Hematopoietic multipotent progenitor cell treated with erythropoietin and hydrocortisone succinate and interleukin-3 and kit ligand, for 15 days (in vitro differentiated cells): Measurements from ENCODE around the gene OR6C74.

Experiments used
- DNase-seq: peaks from one replicate; pipeline ENCODE4 v3.0.0-alpha.2; 2015; ENCODE audit warnings: low spot score

Gene OR6C74

DNA sequence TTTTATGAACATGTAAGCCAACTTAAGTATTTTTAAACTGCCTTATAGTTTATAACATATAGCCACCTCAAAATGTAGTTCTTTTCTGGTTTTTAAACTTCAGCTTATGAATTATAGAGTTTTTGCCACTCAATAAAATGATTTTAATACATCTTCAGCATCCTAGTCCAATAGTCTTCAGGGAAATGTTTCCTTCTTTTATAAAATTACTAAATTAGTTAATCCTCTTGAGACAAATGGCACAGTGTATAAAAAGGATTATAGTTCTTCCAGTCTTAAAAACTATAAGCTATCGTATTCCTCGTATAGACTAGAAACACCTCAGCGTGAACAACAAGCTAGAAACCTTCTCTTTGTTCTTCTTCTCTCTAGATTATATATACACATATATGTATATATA lies at the start of gene OR6C74:
Gene OR6C74, plus strand, starts transcription at position 301 of the 400 bp plus-strand sequence. CDS start 2,679 bp downstream, outside the sequence.
- DNase-seq = no peak

DNA sequence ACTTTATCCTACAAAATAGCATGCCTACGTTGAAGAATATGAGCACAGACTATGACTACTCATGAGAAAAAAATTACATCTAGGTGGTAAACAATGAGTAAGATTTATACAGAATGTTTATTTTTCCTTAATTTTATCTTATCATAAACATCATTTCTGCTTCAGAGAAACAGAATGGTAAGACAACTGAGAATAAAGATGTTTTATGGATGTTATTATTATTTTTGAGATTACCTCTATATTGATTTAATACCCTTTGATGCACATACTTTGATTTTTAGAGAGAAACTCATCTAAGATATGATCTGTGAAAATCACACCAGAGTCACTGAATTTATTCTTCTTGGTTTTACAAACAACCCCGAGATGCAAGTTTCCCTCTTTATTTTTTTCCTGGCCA lies 23.7 kb upstream of the OR6C74 start, which contains the start of gene OR10A7:
Gene OR10A7, plus strand, starts transcription at position 301 of the 400 bp plus-strand sequence. Its CDS starts 0 bp downstream, at position 301.
- DNase-seq = no peak

DNA sequence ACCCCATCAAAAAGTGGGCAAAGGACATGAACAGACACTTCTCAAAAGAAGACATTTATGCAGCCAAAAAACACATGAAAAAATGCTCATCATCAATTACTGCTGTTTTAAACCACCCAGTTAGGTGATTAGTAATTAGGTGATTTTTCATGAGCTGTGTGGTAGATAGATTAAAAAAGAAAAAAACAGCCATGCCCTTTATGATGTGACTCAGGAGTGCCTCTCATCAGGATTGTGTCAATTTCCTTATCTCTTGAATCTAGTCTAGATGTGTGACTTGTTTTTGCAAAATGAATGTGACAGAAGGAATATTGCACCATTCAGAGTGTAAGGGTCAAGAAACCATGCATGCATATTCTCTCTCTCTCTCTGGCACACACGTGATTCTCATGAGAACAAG lies 17.9 kb upstream of the OR6C74 start:
- no peak for DNase-seq

DNA sequence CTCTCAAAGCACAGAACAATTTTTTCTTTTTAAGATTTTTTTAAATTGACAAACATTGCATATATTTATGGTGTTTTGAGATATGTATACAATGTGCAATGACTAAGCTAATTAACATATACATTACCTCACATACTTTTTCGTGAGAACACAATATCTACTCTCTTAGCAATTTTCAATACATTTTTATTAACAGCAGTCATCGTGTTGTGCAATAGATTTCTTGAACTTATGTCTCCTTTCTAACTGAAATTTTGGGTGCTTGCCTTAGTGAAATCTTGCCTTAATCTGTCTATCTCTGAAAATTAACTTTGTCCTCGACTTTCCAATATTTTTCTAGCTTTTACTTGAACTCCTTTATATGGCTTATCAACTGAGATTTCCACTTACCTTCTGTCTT lies 16.8 kb upstream of the OR6C74 start:
- no peak for DNase-seq

DNA sequence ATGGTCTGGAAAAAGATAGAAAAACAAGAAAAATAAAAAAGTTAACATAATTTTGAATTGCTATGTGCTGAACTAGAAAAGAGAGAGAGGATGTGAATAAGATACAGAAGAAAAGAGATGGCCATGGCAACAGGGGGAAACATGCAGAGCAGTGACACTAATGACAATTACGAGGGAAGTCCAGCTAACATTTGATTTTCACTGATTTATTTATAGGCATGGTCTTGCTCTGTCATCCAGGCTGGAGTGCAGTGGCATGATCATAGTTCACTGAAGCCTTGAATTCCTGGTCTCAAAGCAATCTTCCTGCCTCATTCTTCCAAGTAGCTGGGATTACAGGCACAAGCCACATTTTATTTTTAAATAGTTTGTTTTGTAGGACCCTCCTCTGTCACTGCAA lies 1.8 kb downstream of the OR6C74 start:
- no peak for DNase-seq

DNA sequence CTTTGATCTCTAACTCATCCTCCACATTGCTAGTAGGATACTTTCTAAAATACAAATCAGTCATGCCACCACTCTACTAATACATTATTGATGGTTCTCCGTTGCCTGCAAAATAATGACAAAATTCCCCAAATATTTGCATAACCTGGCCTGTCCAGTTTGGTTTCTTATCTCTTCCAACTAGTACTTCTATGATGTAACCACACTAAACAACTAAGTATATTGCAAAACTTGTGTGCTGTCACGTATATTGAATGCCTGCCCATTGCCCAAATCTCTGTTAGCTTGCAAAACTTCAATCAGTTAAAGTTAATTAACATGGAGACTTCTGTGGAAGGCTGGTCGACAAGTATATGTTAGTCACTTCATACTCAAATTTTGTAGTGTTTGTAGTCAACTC lies 6.5 kb downstream of the OR6C74 start:
- DNase-seq = no peak

DNA sequence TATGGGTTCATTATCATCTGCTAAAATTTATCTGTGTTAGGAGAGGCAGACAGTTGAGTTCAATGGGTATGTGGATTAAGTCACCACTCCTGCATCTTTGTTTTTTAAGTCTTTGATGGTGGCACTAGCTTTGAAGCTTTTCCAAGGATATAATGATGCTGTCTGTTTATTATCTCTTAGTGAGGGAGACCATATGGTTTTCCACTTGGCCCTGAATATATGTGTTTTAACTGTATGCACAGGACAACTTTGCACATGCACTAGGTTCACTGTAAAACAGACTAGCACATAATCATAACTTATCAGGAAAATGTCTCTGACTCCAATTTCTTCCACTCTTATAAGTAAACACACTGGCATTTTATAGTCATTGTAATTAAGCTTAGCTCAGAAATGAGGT lies 8.9 kb downstream of the OR6C74 start:
- no peak for DNase-seq

DNA sequence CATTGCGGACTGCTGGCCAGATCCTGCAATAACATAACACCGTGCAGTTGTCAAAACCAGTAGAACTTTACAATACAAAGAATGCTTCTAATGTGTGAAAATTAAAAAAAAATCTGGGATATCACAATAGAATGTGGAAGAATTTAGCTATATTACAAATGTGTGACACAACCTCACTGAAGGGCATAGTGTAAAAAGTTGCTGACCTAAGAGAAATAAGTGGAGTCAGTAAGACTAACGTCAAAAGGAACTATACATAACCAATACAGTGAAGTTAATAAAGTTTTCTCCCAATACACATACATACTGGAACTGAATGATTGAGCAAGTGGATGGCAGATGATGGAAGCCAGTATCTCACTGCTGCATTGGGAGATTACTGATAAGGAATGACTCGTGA lies 12.4 kb downstream of the OR6C74 start:
- no peak for DNase-seq

DNA sequence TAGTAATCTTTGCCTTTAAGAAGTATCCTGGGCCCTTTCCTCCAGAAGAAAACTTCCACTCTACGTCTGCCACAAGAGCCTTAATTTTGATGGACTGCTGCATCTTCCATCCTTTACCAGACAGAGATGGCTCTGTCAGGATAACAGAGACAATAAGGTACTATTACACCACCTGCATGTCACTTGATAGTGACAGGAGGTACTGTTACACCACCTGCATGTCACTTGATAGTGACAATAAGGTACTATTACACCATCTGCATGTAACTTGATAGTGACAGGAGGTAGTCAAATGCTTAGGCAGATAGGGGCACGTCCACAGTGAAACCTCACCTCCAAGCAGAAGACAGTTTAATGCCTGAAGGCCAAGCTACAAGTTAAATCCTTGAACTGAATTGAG lies 13.9 kb downstream of the OR6C74 start:
- no peak for DNase-seq

DNA sequence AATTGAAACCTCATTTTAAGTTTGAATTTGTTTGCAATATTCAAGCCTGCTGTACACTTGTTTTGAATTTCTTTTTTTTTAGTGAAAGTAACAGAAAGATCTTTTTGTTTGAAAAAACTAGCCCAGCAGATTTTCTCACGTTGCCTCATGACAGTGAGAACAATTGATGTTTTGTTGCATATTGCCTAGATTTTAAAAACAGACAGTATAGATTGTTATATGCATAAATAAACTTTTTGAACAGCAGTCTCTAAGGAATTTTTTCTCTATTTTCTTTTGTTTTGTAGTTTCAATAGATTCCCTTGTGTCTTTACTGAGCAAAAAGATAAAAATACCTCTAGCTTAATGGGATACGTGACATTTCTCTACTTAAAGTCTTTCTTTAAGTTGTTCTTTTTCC lies 36.6 kb downstream of the OR6C74 start:
- DNase-seq = no peak

DNA sequence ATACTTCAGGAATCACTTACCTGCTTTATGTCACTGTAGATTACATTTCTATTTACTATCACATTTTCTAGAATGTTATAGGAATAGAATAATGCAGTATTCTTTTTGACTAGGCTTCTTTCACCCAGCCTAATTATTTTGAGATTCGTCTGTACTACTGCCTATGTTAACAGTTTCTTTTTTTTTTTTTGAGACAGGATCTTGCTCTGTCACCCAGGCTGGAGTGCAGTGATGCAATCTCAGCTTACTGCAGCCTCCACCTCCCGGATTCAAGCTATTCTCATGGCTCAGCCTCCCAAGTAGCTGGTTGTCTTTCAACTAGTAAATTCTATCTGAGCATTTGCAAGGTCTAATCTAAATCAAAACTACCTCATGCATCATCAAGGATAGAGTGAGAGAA lies 45.6 kb downstream of the OR6C74 start:
- no peak for DNase-seq
